SKM-1 (cell line): ENCODE measurements around the gene SOS1.
A peak's percentile ranks its signal among the peaks of the same experiment; 100 is the strongest.
"Not testable (repeated sequence)": the region's sequence is repeated elsewhere in the genome, so short reads cannot be mapped to it uniquely, and the experiment has no call there.

Experiments used
- DNase-seq: peaks from one replicate; lab custom pipeline; 2025; ENCODE audit not compliant: unreplicated experiment; lab: John Stamatoyannopoulos, UW

The SOS1 gene

GRCh38 chr2:39120771-39121522, at the start of gene SOS1:
SOS1 (minus strand) TSS chr2:39121051; CDS start chr2:39120422, 629 bp downstream.
- DNase-seq = peak; percentile 83

GRCh38 chr2:39164089-39164488, 43.2 kb upstream of the SOS1 start:
- DNase-seq = no peak

DNA sequence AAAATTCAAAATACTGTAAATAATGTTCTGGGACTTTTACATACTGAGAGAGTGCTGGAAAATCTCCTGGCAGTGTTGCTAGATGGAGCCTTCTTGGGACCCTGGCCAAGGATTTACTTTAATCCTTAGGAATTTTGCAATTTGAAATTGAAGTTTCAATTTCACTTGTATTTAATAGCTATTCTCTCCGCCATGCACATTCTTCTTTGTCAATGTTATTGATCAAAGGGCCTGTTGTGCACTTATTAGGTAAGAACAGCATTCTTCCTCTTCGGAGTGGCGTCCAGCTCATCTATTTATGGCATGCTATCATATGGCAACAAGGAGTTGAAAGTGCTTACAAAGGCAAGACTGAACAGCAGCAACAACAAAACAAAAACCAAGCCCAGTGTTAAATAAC, 40.1 kb upstream of the SOS1 start:
- DNase-seq = no peak

GRCh38 chr2:39159283-39159682, 38.4 kb upstream of the SOS1 start:
- no peak for DNase-seq

DNA sequence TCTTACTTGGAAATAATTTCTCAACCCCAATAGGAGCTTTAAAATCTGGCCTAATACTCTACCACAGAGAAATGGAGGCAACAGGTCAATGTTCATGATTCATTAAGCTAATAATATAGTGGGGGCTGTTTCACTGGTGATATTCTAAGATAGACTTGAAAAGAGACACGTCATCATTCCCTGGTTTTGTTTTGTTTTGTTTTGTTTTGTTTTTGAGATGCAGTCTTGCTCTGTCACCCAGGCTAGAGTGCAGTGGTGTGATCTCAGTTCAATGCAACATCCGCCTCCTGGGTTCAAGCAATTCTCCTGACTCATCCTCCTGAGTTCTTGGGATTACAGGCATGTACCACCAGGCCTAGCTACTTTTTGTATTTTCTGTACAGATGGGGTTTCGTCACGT, 37.5 kb upstream of the SOS1 start:
- DNase-seq = no peak

DNA sequence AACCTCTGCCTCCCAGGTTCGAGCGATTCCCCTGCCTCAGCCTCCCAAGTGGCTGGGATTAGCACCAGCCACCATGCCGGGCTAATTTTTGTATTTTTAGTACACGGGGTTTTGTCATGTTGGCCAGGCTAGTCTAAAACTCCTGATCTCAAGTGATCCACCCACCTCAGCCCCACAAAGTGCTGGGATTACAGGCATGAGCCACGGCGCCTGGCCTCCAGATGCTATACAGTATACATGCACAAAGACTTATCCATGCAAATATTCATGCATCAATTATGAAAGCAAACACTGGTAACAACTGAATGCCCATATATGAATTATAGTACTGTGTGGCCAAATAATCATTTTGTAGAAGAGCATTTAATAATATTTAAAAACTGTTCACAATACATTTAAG, 36.0 kb upstream of the SOS1 start:
- DNase-seq = no peak

- DNase-seq = no peak
Measured at GRCh38 chr2:39156107-39156506, 35.3 kb upstream of the SOS1 start.

- not testable (repeated sequence) for DNase-seq
Measured at GRCh38 chr2:39155573-39155972, 34.7 kb upstream of the SOS1 start.

GRCh38 chr2:39154944-39155343, 34.1 kb upstream of the SOS1 start:
- no peak for DNase-seq

GRCh38 chr2:39153312-39153711, 32.5 kb upstream of the SOS1 start:
- DNase-seq = no peak

DNA sequence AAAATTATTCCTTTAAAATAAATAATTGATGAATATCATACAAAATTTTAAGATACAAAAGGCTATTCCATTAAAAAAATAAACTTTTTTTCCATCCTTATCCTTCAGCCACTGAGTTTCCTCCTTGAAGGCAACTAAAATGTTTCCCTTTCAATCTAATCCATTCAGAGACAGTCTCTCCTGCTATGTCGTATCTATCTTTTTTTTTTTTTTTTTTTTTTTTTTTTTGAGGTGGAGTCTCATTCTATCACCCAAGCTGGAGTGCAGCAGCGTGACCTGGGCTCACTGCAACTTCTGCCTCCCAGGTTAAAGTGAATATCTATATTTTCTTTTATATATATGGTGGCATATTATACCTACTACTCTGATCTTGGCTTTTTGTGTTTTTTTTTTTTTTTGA, 31.7 kb upstream of the SOS1 start:
- DNase-seq = no peak

DNA sequence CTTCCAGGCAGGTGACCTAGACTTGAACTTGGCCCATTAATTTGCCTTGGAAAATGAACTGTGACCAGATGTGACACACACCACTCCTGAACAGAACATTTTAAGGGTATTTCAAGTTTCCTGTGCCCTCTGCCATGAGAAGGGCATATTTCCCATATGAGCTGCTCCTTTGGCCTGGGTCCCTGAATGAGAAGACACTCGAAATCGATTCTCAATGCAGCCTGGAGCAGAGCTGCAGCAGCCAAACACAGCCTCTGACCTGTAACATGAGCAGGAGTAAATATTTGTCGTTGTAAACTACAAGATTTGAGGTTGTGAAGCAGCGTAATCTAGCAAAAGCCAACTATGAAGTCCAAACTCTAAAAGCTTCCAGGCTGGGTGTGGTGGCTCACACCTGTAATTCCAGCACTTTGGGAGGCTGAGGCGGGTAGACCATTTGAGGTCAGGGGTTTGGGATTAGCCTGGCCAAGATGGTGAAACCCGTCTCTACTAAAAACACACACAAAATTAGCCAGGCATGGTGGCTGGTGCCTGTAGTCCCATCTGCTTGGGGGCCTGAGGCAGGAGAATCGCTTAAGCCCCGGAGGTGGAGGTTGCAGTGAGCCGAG, 30.1 kb upstream of the SOS1 start:
- no peak for DNase-seq

DNA sequence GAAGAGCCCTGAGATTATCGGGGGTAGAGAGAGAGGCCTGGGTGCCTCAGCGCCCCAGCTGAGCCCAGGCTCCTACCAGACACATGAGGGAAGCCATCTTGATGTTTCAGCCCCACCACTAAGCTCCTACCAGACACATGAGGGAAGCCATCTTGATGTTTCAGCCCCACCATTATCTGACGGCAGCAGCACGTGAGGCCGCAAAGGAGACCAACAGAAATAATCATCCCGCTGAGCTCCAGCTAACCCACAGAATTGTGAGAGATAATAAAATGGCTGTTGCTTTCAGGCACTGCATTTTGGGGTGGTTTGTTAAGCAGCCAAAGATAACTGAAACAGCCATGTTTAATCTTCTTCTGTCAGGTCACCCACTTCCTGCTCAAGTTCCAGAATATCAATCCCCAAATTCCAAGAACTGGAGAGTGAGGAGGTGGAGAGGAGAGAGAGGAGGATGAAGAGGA, 29.3 kb upstream of the SOS1 start:
- no peak for DNase-seq

GRCh38 chr2:39146630-39147029, 25.8 kb upstream of the SOS1 start:
- DNase-seq = no peak

DNA sequence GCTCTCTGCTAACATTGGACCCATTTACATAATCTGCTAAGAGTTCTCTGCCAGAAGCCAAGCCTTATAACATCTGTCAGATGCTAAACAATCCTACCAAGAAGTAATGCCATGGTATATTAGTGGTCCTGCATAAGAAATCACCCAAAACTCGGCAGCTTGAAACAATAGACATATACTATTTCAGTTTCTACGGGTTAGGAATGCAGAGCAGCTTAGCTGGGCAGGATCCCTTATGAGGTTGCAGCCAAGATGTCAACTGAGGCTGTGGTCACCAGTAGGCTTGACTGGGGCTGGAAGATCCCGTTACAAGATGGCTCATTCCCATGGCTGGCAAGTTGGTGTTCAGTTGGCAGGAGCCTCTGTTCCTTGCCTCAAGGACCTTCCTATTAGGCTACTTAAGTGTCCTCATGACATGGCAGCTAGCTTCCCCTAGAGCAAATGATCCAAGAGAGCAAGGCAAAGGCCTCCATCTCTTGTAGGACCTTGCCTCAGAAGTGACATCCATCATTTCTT, 25.1 kb upstream of the SOS1 start:
- no peak for DNase-seq

DNA sequence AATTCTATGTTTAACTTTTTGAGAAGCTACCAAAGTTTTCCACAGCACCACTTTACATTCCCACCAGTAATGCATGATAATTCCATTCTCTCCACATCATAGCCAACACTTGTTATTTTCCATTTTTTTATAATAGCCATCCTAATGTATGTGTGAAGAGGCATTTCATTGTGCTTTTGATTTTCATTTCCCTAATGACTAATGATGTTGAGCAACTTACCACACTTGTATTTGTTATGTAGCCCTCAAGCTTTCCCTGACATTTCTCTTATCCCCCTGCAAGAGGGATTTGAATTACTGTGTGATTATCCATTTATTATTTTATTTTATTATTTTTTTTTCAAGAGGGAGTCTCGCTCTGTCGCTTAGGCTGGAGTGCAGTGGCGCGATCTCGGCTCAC, 23.6 kb upstream of the SOS1 start:
- DNase-seq = no peak

- no peak for DNase-seq
Measured at GRCh38 chr2:39142904-39143605, 22.2 kb upstream of the SOS1 start.

DNA sequence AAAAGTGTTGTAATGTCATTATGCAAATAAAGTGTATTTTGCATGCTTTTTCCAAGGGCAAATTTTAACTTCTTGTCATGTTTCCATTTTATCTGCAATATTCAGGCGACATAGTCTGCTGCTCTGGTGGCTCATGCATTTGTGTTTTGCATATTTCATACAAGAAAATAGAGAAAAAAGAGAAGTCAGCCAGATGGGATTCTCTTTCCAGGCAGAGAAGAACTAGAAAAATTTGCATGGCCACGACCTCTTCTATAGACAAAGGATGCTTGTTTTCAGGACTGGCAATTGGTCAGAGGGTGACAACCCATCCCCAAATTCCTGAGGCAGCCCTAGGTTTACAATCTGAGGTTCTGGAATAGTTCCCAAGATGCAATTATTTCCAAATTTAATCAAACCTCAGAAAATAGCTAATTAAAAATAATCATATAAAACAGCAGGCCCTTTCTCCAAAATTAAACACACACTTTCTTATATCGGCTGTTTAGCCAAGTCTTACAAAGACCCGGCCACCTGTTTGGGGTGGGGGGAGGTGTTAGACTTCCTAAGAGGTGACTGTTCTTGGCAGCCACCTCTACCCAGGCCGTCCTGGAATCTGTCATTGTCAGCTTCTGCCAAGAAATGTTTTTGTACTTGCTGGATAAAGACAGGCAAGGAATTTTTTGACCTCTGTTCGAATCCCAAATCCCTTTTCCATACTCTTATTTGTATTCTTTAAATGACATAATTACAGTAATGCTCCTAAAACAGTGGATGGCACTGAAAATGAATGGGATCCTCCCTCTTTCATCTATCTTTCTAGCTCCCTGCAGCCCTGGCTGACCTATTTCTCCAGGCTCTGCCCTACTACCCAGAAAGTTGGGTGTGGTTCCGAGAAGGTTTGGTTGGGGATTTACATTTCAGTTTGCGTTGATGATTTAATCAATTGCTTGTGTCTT, 20.8 kb upstream of the SOS1 start:
- DNase-seq = no peak

DNA sequence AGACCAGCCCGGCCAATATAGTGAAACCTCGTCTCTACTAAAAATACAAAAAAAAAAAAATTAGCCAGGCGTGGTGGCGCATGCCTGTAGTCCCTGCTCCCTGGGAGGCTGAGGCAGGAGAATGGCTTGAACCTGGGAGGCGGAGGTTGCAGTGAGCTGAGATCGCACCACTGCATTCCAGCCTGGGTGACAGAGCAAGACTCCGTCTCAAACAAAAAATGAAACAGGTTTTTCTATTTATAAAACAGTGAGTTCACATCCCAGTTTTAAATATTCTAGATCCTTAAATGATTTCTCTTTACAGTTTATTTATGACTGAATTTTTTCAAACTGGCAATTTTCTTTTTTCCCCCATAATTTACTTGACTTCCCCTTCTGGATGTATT, 20.1 kb upstream of the SOS1 start:
- not testable (repeated sequence) for DNase-seq

GRCh38 chr2:39140322-39140847, 19.5 kb upstream of the SOS1 start:
- peak; percentile 75 for DNase-seq
